Activated CD4-positive, alpha-beta T cell treated with anti-CD3 and anti-CD28 coated beads for 4 hours (primary cell): ENCODE data around the gene RHAG.
"Not testable (repeated sequence)": the region's sequence is repeated elsewhere in the genome, so short reads cannot be mapped to it uniquely, and the experiment has no call there.

Experiments
- DNase-seq, 2 donors: peaks; one replicate each; pipeline ENCODE4 v3.0.0-alpha.2; 2020

The RHAG gene

DNA sequence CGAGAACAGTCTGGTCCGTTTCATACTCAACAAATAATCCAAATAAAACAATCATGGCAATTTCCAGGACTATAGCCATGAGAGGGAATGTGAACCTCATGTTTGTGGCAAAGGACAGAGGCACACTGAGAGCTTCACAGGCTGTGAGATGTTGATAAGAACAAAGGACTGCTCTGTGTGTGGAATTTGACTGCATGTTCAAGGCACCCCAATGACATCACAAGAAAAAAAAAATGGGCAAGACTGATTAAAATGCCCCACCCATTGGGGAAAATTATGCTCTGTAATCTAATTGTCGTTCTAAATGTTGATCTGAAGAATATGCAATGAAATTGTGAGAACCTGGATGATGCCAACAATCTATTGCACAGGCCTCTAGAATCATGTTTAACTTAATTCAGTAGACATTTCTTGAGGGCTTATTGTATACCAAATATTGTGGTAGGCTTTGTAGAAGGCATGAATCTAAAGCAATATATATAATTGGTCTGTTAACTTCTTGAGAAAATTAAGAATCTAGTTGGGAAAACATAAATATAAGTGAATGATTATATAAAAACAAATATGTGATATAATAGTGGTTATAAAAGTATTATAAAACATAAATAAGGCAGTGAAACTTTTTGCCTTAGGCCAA lies at the start of gene RHAG:
Gene RHAG, minus strand, starts transcription at position 127 of the 637 bp plus-strand sequence. Its CDS starts 27 bp downstream, at position 100.
- DNase-seq: no peak

DNA sequence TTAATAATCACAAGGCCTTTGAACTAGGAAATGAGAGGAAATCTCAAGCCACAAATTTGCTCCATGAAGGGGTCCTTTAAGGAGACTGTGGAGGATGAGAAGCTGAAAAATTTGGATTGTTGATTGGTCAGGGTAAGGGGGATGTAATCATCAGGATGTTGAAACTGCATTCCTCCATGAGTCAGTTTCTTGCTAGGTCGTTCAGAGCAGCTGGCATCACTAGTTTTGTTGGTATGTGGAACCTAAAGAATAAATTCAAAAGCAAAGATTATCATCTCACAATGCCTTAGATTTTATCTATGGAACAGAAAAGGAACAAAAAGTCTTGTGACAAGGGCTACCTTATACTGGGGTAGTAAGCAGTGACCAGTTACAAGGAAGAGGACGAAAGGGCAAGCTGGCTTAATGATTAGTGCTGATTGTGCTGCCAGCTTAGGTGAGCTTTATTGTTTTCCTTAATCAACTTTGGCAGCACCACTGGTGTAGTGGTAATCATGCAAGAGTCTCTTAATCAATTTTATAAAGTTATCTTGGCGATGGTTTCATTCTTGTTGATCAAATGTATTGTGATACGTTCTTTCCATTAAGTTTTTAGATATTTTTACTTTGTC lies 40.1 kb upstream of the RHAG start:
- no peak for DNase-seq

- DNase-seq: no peak
Measured at GRCh38 chr6:49675816-49676215, 39.2 kb upstream of the RHAG start.

DNA sequence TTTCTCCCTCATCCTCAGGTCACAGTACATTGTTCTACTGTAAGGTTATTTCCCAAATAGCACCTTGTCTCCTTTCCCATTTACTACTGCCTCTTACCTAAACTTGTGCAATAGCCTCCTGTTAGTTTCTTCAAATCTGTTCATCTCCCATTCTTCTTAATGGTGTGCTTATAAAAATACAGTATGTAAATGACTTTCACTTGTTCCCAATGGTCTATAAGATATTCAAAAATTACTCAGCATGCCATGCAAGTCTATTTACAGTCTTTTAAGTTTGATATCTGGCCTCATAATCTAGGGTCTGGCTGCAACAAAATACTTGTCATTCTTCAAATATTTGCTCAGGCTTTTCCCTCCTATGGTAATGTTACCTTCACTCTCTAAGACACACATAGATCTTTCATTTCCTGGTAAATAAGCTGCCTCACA lies 31.5 kb upstream of the RHAG start:
- no peak for DNase-seq

DNA sequence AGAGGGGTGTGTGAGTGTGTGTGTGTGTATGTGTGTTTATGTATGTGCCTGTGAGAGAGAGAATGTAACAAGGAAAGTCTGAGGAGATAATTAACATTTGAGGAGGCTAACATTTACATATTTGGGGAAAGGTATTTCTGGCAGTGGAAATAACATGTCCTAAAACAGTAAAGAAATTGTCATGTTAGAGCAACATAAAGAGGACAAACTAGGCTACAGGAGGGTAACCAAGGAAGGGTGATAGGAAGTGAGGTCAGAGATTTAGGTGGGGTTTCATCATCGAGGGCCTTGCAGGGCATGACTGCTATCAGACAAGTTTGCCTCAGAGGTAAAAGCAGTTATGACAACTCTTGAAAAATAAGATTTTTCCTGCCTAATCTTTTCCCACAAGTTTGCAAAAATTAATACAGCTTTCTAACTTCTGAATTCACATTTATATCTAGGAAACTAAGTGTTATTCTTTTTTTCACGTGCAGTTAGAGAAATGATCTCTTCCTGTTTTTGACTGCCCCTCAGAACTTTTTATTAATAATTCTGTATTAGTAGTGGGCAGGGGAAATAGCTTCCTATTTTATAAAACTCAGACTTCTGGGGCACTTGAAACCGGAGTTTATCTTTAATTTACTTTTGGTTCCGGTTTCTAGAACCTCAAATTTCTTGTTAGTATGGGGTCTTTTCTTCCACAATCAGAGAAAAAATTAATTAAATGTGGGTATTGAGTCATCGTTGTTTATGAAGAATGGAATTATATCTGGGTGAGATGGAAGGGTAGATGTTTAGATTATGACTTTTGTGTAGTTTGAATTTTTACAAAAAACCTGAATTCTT lies 30.5 kb upstream of the RHAG start:
- no peak for DNase-seq

DNA sequence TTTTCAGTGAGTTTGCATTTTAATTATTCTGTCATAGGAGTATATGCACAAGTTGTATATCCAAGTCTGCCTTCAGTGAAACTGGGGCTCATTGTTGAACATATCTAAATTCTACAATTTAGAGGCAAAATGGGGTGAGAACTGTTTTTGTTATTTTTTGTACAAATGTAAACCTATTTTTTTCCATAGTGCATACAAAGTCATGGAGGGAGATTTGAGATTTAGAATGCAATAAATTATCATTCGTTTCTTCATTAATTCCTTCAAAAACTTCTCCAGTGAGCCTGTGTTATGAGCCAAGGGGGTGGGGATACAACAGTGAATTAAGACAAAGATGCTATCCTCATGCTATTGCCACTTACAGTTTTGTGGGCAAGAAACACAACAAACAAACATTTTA lies 29.8 kb upstream of the RHAG start:
- DNase-seq: no peak

GRCh38 chr6:49664817-49665216 lies 28.2 kb upstream of the RHAG start:
- DNase-seq: no peak

DNA sequence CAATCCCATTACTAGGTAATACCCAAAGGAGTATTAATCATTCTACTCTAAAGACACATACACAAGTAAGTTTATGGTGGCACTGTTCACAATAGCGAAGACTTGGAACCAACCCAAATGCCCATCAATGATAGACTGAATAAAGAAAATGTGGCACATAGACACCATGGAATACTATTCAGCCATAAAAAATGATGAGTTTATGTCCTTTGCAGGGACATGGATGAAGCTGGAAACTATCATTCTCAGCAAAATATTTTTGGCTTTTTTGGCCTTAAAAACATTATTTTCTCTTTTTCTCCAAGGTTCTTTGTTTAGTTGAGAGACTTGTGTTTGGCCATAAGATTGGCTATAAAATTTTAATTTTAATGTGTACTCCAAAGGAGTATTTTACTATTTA lies 27.4 kb upstream of the RHAG start:
- not testable (repeated sequence) for DNase-seq

GRCh38 chr6:49662892-49663261 lies 26.2 kb upstream of the RHAG start:
- DNase-seq: no peak

- DNase-seq: no peak
Measured at GRCh38 chr6:49662231-49662891, 25.7 kb upstream of the RHAG start.

GRCh38 chr6:49653942-49654341 lies 17.3 kb upstream of the RHAG start:
- no peak for DNase-seq

DNA sequence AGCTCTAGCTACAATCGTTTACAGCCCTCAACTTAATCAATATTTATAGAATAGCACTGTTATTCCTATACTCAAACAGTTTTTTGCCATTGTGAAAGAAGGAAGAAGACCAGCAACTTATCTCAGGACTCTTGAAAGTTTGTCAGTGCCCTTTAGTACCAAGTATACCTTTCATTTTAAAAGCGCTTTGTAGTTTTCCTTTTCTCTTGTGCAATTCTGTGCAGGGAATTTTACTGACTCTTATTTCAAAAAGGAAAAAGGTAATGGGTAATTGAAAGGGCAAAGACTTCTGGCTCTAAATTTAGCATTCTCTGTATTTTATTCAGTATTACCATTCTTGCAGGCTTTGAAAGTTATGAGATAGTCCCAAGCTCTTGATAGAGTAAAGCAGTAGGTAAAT lies 16.8 kb upstream of the RHAG start:
- DNase-seq: no peak

DNA sequence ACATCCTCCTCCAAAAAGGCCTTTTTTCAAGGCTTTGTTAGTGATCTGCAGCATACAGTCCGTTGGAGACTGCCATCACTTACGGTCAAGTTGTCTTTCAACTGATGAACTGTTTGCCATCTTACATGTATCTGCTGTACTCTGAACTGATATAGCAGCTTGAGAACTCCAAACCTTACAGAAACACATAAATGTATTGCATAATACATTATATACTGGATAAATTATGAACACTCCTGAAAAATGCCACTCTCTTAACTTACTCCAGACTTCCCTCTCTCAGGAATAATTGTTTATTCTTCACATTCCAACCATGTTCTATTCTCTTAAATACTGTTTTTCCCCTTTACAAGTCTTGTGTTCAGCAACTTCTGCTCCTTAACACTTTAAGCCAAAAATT lies 14.6 kb upstream of the RHAG start:
- DNase-seq: no peak

DNA sequence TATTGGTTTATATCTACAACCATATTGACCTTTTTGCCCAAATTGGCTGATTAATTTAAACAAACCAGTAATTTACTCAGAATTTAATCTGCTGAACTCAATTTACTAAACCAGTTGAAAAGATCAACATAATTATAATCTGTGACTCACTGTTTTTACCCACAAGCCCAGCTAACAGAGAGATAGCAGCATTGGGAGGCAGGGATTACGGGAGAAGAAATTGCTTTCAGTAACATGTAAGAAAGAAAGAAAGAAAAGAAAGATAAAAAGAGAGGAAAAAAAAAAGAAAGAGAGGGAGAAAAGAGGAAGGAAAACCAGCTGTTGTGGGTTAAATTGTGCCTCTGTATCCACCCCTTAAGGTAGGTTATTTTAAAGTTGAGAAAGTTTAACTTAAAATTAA lies 13.3 kb upstream of the RHAG start:
- DNase-seq: no peak

DNA sequence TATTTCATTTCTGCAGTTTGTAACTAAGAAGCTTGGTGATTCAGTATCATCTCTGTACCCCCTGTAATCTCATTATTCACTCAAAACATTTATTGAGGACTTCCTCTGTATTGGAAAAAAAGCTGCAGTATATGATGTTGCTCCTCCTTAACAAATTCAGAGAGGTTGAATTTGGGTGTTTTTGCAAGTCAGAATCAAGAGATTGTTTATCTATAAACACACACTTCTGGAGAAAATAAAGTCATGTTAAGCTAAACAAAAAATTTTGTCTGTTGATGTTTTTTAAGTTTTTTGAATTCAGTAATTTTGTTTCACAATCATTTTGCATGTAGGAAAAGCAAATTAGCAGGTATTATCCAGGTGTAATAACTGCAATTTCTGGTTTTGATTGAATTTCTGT lies 11.4 kb upstream of the RHAG start:
- no peak for DNase-seq

DNA sequence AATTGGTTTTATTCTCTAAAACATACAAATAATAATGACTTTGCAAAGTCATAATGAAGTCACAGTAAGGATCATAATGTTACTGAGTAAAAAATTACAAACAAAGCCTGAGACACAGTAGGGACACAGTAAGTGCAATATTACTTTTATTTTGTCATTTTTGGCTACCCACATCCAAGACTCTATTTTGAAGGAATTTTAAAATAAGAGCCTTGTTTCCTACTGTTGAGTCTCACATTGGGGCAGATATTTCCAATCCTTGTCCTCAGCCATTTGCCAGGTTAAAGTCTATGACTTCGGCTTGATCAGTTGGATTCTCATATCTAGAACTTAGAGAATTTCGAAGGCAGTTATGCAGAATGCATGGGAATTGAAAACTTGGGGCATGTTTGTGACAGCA lies 10.8 kb upstream of the RHAG start:
- DNase-seq: no peak

DNA sequence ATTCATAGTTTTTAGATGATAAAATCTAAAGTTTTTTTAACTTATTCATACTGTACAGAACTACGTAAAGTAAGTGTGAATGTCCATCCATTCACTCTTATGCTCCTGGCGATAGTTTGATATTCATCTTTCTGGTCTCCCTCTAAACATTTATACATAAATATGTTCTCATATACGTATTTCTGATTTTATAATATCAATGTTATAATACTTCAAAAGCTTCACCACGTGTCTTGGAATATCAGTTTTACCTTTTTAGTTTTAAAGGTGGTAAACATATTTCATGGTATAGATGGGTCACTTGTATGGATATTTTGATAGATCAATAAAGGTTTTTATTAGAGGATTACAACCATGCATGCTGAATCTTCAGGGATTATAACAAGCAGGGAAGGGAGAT lies 10.3 kb upstream of the RHAG start:
- no peak for DNase-seq

GRCh38 chr6:49646130-49646824 lies 9.6 kb upstream of the RHAG start:
- DNase-seq: no peak

GRCh38 chr6:49645139-49645538 lies 8.5 kb upstream of the RHAG start:
- DNase-seq: no peak

GRCh38 chr6:49639177-49639817 lies 2.7 kb upstream of the RHAG start:
- DNase-seq: no peak

DNA sequence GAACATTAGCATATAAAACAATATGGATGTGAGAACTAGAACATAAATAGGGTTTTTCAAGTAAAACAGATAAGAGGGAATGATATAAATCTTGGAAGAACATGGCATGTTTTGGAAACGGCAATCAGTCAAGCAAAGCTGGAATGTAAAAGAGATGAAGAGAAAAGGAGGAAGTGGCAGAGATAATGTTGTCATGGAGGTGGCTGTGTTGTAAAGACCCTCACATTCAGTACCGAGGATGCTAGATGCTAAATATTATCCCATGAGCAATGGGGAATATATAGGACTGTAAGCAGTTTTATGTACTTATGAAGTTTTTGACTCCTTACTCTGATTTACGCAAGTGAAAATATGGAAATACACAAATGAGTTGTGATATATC lies 702 bp upstream of the RHAG start:
- DNase-seq: no peak

GRCh38 chr6:49635978-49636712 lies 494 bp downstream of the RHAG start:
- no peak for DNase-seq
